ENCODE measurements around the gene PHOX2A. TPM values are rescaled to one million over a fixed set of nuclear protein-coding genes. Genes with fewer than 3 reads are reported as not detected.

PHOX2A gene
- total RNA-seq, 6 experiments from 2014 or later = not detected

- 80% methylated on average over 2 of the region's 2 CpGs for WGBS (ENCODE audit: insufficient coverage, low coverage, low lambda C conversion rate, missing lambda C conversion rate)
Measured at GRCh38 chr11:72287293-72287692, 43.3 kb upstream of the PHOX2A start.

GRCh38 chr11:72283947-72284346 is 40.0 kb upstream of the PHOX2A start:
- H3K4me1 ChIP-seq = no peaks in the 10 kb centered on the region
- DNase-seq (no peak), ATAC-seq (no peak)
- 68% methylated on average over 2 of the region's 2 CpGs for WGBS (ENCODE audit: insufficient coverage, low coverage, low lambda C conversion rate, missing lambda C conversion rate)
- no peaks in the 10 kb centered on the region for H3K27me3 ChIP-seq
- TF ChIP-seq, protein P1, sequence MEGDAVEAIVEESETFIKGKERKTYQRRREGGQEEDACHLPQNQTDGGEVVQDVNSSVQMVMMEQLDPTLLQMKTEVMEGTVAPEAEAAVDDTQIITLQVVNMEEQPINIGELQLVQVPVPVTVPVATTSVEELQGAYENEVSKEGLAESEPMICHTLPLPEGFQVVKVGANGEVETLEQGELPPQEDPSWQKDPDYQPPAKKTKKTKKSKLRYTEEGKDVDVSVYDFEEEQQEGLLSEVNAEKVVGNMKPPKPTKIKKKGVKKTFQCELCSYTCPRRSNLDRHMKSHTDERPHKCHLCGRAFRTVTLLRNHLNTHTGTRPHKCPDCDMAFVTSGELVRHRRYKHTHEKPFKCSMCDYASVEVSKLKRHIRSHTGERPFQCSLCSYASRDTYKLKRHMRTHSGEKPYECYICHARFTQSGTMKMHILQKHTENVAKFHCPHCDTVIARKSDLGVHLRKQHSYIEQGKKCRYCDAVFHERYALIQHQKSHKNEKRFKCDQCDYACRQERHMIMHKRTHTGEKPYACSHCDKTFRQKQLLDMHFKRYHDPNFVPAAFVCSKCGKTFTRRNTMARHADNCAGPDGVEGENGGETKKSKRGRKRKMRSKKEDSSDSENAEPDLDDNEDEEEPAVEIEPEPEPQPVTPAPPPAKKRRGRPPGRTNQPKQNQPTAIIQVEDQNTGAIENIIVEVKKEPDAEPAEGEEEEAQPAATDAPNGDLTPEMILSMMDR (IDR thresholded peaks at IDR 0.05) = no peak
- TF ChIP-seq POLR2A (IDR thresholded peaks at IDR 0.05) = no peak
- no peaks in the 10 kb centered on the region for H3K36me3 ChIP-seq
- no peak overlapping the region for H3K4me3 ChIP-seq
- no peak overlapping the region for H3K27ac ChIP-seq
- intact Hi-C loops (cut with DNase I) = no loop called here
- H3K9me3 ChIP-seq = no peaks in the 10 kb centered on the region

More at GRCh38 chr11:72287293-72287692, 43.3 kb upstream of the PHOX2A start:
- H3K4me1 ChIP-seq = no peaks in the 10 kb centered on the region
- DNase-seq (no peak), ATAC-seq (no peak)
- H3K9me3 ChIP-seq = no peaks in the 10 kb centered on the region
- no peak overlapping the region for H3K4me3 ChIP-seq
- no peaks in the 10 kb centered on the region for H3K36me3 ChIP-seq
- no peak overlapping the region for H3K27ac ChIP-seq
- intact Hi-C loops (cut with DNase I) = no loop called here
- H3K27me3 ChIP-seq = no peaks in the 10 kb centered on the region
- TF ChIP-seq POLR2A (IDR thresholded peaks at IDR 0.05) = no peak
- TF ChIP-seq, protein P1 (IDR thresholded peaks at IDR 0.05) = no peak

DNA sequence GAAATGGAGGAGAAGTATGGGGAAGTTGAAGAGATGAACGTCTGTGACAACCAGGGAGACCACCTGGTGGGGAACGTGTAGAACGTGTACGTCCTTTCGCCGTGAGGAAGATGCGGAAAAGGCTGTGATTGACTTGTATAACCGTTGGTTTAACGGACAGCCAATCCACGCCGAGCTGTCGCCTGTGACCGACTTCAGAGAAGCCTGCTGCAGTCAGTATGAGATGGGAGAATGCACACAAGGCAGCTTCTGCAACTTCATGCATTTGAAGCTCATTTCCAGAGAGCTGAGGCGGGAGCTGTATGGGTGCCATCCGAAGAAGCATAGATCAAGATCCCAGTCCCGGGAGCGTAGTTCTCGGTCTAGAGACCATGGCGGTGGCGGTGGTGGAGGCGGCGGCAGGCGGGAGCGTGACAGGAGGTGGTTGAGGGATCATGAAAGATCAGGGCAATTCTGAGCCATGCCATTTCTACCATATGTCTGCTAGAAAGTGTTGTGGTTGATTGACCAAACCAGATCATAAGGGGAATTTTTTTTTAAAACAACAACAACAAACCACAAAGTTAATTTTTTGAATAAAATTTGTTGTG is 36.8 kb upstream of the PHOX2A start:
- H3K4me3 ChIP-seq = no peak overlapping the region
- WGBS (ENCODE audit: insufficient coverage, low coverage, low lambda C conversion rate, missing lambda C conversion rate) = 89% methylated on average over 20 of the region's 24 CpGs
- no peaks in the 10 kb centered on the region for H3K27me3 ChIP-seq
- no peaks in the 10 kb centered on the region for H3K36me3 ChIP-seq
- no peak for DNase-seq
- intact Hi-C loops (cut with DNase I) = no loop called here
- TF ChIP-seq, protein P1 (IDR thresholded peaks at IDR 0.05) = no peak
- no peak for TF ChIP-seq POLR2A (IDR thresholded peaks at IDR 0.05)
- no peak for ATAC-seq
- H3K9me3 ChIP-seq = no peaks in the 10 kb centered on the region
- H3K27ac ChIP-seq = no peak overlapping the region
- H3K4me1 ChIP-seq = no peaks in the 10 kb centered on the region

DNA sequence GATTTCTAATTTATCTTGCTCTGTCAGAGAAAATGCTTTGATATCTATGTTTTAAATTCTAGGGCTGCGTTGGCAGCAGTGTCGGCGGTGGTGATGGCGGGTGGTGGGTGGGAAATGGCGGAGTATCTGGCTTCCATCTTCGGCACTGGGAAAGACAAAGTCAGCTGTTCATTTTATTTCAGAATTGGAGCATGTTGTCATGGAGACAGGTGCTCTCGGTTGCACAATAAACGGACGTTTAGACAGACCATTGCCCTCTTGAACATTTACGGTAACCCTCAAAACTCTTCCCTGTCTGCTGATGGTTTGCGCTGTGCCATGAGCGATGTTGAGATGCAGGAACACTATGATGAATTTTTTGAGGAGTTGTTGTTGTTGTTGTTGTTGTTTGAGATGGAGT is 36.1 kb upstream of the PHOX2A start:
- ATAC-seq (no peak), DNase-seq (no peak)
- Histone ChIP-seq H3K36me3 (no peaks in the 10 kb centered on the region), H3K27ac (no peak overlapping the region), H3K9me3 (no peaks in the 10 kb centered on the region), H3K27me3 (no peaks in the 10 kb centered on the region), H3K4me3 (no peak overlapping the region), H3K4me1 (no peaks in the 10 kb centered on the region)
- WGBS (ENCODE audit: insufficient coverage, low coverage, low lambda C conversion rate, missing lambda C conversion rate) = 82% methylated on average over 10 of the region's 12 CpGs
- TF ChIP-seq, protein P1 (IDR thresholded peaks at IDR 0.05) = no peak
- TF ChIP-seq POLR2A (IDR thresholded peaks at IDR 0.05) = no peak
- intact Hi-C loops (cut with DNase I) = no loop called here

- Histone ChIP-seq H3K4me3 (no peak overlapping the region), H3K4me1 (no peaks in the 10 kb centered on the region), H3K27me3 (no peaks in the 10 kb centered on the region), H3K27ac (no peak overlapping the region), H3K36me3 (no peaks in the 10 kb centered on the region), H3K9me3 (no peaks in the 10 kb centered on the region)
- no peak for TF ChIP-seq POLR2A (IDR thresholded peaks at IDR 0.05)
- TF ChIP-seq, protein P1 (IDR thresholded peaks at IDR 0.05) = no peak
- intact Hi-C loops (cut with DNase I) = no loop called here
- DNase-seq (no peak), ATAC-seq (no peak)
Measured at GRCh38 chr11:72278905-72279304, 34.9 kb upstream of the PHOX2A start.

Measured in right lobe of liver (tissue), 6 donors.